Tibial artery (tissue), 4 donors: ENCODE results near the gene SCAMP4.

Source experiments
- DNase-seq, 2 donors: peaks; one replicate each; pipeline ENCODE4 v3.0.0-alpha.2; 2019
- H3K27ac ChIP-seq, 2 donors: fragments of 200-600 bp; sonication (generic) in 1 of 2; 1 replicate in 1 of 2; 2 replicates in 1 of 2; pipeline ENCODE4 v1.5.1; 2018 to 2019; ENCODE audit warnings: mild to moderate bottlenecking in 1 of 2
- H3K27me3 ChIP-seq, 2 donors: fragments of 200-600 bp; sonication (generic) in 1 of 2; one replicate each; pipeline versions ENCODE4 v1.5.1 to v1.6.0; 2016 to 2019
- H3K36me3 ChIP-seq, 3 donors: fragments of 200-600 bp; sonication (generic) in 2 of 3; one replicate each; pipeline ENCODE4 v1.5.1; 2016 to 2019; ENCODE audit warnings: mild to moderate bottlenecking in 2 of 3
- H3K4me1 ChIP-seq, 4 donors: fragments of 200-600 bp; sonication (generic) in 2 of 4; 1 replicate in 3 of 4; 2 replicates in 1 of 4; pipeline ENCODE4 v1.5.1; 2016 to 2019
- H3K4me3 ChIP-seq, 2 donors: fragments of 200-600 bp; sonication (generic) in 1 of 2; 1 replicate in 1 of 2; 2 replicates in 1 of 2; pipeline ENCODE4 v1.5.1; 2018 to 2019; ENCODE audit warnings: mild to moderate bottlenecking in 2 of 2
- H3K9me3 ChIP-seq, 3 donors: fragments of 200-600 bp; sonication (generic) in 1 of 3; one replicate each; pipeline ENCODE4 v1.5.1; 2016 to 2019
- CTCF ChIP-seq, 2 experiments: fragments of 200-600 bp in 1 of 2; fragments of 450-650 bp in 1 of 2; IDR thresholded peaks; one replicate each; pipeline ENCODE4 v1.5.1; 2017 to 2019; ENCODE audit warnings: antibody characterized with exemption in 2 of 2, mild to moderate bottlenecking in 1 of 2, moderate library complexity in 1 of 2
- intact Hi-C: fragments of 100-400 bp; cut with DNase I; formaldehyde crosslinking; loops from one replicate; pipeline ENCODE4 v1.15.0; 2023; ENCODE audit warnings: low total_unique reads

SCAMP4 gene

GRCh38 chr19:1933244-1933643 is 28.0 kb downstream of the SCAMP4 start:
- intact Hi-C loops: no loop called here
- Histone ChIP-seq H3K36me3 (no peaks in the 10 kb centered on the region), H3K4me1 (peaks cover 0 to 16% (median 11%) of the 10 kb centered on the region in 4 donors), H3K27me3 (peaks cover 0 to 30% of the 10 kb centered on the region in 2 donors), H3K4me3 (no peak overlapping the region), H3K27ac (no peak overlapping the region), H3K9me3 (no peaks in the 10 kb centered on the region)
- no peak for DNase-seq
- no peak for TF ChIP-seq CTCF (IDR thresholded peaks at IDR 0.05)

- Histone ChIP-seq H3K4me3 (no peak overlapping the region), H3K36me3 (no peaks in the 10 kb centered on the region), H3K4me1 (peaks cover 0 to 13% (median 10%) of the 10 kb centered on the region in 4 donors), H3K27me3 (peaks cover 0 to 30% of the 10 kb centered on the region in 2 donors), H3K9me3 (no peaks in the 10 kb centered on the region), H3K27ac (no peak overlapping the region)
- intact Hi-C loops: no loop called here
- TF ChIP-seq CTCF (IDR thresholded peaks at IDR 0.05): no peak
- no peak for DNase-seq
Measured at GRCh38 chr19:1933942-1934341, 28.7 kb downstream of the SCAMP4 start.

- Histone ChIP-seq H3K4me1 (peaks cover 0 to 11% (median 7%) of the 10 kb centered on the region in 4 donors), H3K27ac (no peak overlapping the region), H3K27me3 (peaks cover 0 to 26% of the 10 kb centered on the region in 2 donors), H3K4me3 (no peak overlapping the region), H3K36me3 (no peaks in the 10 kb centered on the region), H3K9me3 (no peaks in the 10 kb centered on the region)
- intact Hi-C loops: no loop called here
- TF ChIP-seq CTCF (IDR thresholded peaks at IDR 0.05): no peak
- DNase-seq: no peak
Measured at GRCh38 chr19:1935484-1936208, 30.4 kb downstream of the SCAMP4 start.

- no peak for TF ChIP-seq CTCF (IDR thresholded peaks at IDR 0.05)
- H3K4me1 ChIP-seq: peaks cover 0 to 11% (median 7%) of the 10 kb centered on the region in 4 donors
- no peak overlapping the region for H3K4me3 ChIP-seq
- intact Hi-C loops: no loop called here
- H3K36me3 ChIP-seq: no peaks in the 10 kb centered on the region
- no peak overlapping the region for H3K27ac ChIP-seq
- H3K27me3 ChIP-seq: peaks cover 0 to 19% of the 10 kb centered on the region in 2 donors
- DNase-seq: no peak
- no peaks in the 10 kb centered on the region for H3K9me3 ChIP-seq
Measured at GRCh38 chr19:1936430-1936829, 31.2 kb downstream of the SCAMP4 start.

- Histone ChIP-seq H3K4me3 (no peak overlapping the region), H3K27me3 (peaks cover 0 to 13% of the 10 kb centered on the region in 2 donors), H3K36me3 (no peaks in the 10 kb centered on the region), H3K4me1 (peaks cover 0 to 11% (median 7%) of the 10 kb centered on the region in 4 donors), H3K27ac (no peak overlapping the region), H3K9me3 (no peaks in the 10 kb centered on the region)
- no peak for TF ChIP-seq CTCF (IDR thresholded peaks at IDR 0.05)
- intact Hi-C loops: no loop called here
- no peak for DNase-seq
Measured at GRCh38 chr19:1936916-1937610, 31.9 kb downstream of the SCAMP4 start.
